Skeletal muscle tissue (tissue), 4 donors: ENCODE data around the gene ANKRD2. TPM values are rescaled to one million over a fixed set of nuclear protein-coding genes. Genes with fewer than 3 reads are reported as not detected.

ENCODE experiments used
- H3K27ac ChIP-seq: one replicate; pipeline ENCODE4 v1.7.0; 2013; ENCODE audit warnings: mild to moderate bottlenecking, low read depth, low read length, inconsistent platforms
- H3K27me3 ChIP-seq, 3 donors: one replicate each; pipeline ENCODE4 v1.7.0; 2013; ENCODE audit warnings: low read length in 3 of 3; ENCODE audit not compliant: control insufficient read depth in 3 of 3, insufficient read depth in 3 of 3
- H3K36me3 ChIP-seq, 3 donors: one replicate each; pipeline ENCODE4 v1.7.0; 2013; ENCODE audit warnings: low read length in 3 of 3; ENCODE audit not compliant: control insufficient read depth in 3 of 3, insufficient read depth in 3 of 3
- H3K4me1 ChIP-seq, 3 donors: one replicate each; pipeline ENCODE4 v1.7.0; 2013; ENCODE audit warnings: low read length in 3 of 3, mild to moderate bottlenecking in 3 of 3; ENCODE audit not compliant: control insufficient read depth in 3 of 3, insufficient read depth in 3 of 3
- H3K4me3 ChIP-seq, 3 donors: one replicate each; pipeline ENCODE4 v1.7.0; 2013; ENCODE audit warnings: low read length in 3 of 3
- H3K9ac ChIP-seq, 3 donors: one replicate each; pipeline ENCODE4 v1.7.0; 2013; ENCODE audit warnings: low read length in 3 of 3, mild to moderate bottlenecking in 3 of 3, moderate library complexity in 2 of 3, low read depth in 1 of 3
- H3K9me3 ChIP-seq, 3 donors: one replicate each; pipeline ENCODE4 v1.7.0; 2013; ENCODE audit warnings: low read length in 3 of 3; ENCODE audit not compliant: control insufficient read depth in 3 of 3
- total RNA-seq: library from RNA; depleted of rRNA; stranded (reverse); fragments of >200 nt; gene quantifications from one replicate; pipeline ENCODE4 v1.2.3, GENCODE V29; 2014
- donor health status: Osteomylitis.

Gene ANKRD2
- total RNA-seq, 1 donor from 2014 or later: 8.9 TPM

GRCh38 chr10:97534746-97535367, 37.7 kb upstream of the ANKRD2 start:
- no peak overlapping the region for H3K4me3 ChIP-seq
- peaks cover 8 to 33% (median 19%) of the 10 kb centered on the region in 3 donors for H3K4me1 ChIP-seq
- H3K9me3 ChIP-seq: no peaks in the 10 kb centered on the region
- no peak overlapping the region for H3K27ac ChIP-seq
- no peak overlapping the region for H3K9ac ChIP-seq
- no peaks in the 10 kb centered on the region for H3K36me3 ChIP-seq
- H3K27me3 ChIP-seq: no peaks in the 10 kb centered on the region

- H3K9me3 ChIP-seq: no peaks in the 10 kb centered on the region
- no peaks in the 10 kb centered on the region for H3K27me3 ChIP-seq
- no peak overlapping the region for H3K27ac ChIP-seq
- no peak overlapping the region for H3K9ac ChIP-seq
- H3K4me3 ChIP-seq: no peak overlapping the region
- no peaks in the 10 kb centered on the region for H3K36me3 ChIP-seq
- peaks cover 24 to 56% (median 36%) of the 10 kb centered on the region in 3 donors for H3K4me1 ChIP-seq
These were observed 35.3 kb upstream of the ANKRD2 start for GRCh38 chr10:97537186-97537869.

GRCh38 chr10:97538411-97538810, 34.2 kb upstream of the ANKRD2 start:
- Histone ChIP-seq H3K4me3 (no peak overlapping the region), H3K9me3 (no peaks in the 10 kb centered on the region), H3K4me1 (peaks cover 31 to 58% (median 39%) of the 10 kb centered on the region in 3 donors), H3K27ac (no peak overlapping the region), H3K27me3 (no peaks in the 10 kb centered on the region), H3K9ac (no peak overlapping the region), H3K36me3 (no peaks in the 10 kb centered on the region)

GRCh38 chr10:97538839-97539238, 33.7 kb upstream of the ANKRD2 start:
- Histone ChIP-seq H3K9ac (no peak overlapping the region), H3K9me3 (no peaks in the 10 kb centered on the region), H3K27me3 (no peaks in the 10 kb centered on the region), H3K27ac (no peak overlapping the region), H3K4me3 (no peak overlapping the region), H3K36me3 (no peaks in the 10 kb centered on the region), H3K4me1 (peaks cover 34 to 62% (median 43%) of the 10 kb centered on the region in 3 donors)

GRCh38 chr10:97539523-97540200, 32.9 kb upstream of the ANKRD2 start:
- Histone ChIP-seq H3K9me3 (no peaks in the 10 kb centered on the region), H3K36me3 (no peaks in the 10 kb centered on the region), H3K4me1 (peaks cover 31 to 54% (median 41%) of the 10 kb centered on the region in 3 donors), H3K9ac (no peak overlapping the region), H3K4me3 (no peak overlapping the region), H3K27ac (peak overlapping the region; percentile 89), H3K27me3 (no peaks in the 10 kb centered on the region)

- Histone ChIP-seq H3K27ac (peak overlapping the region; percentile 89), H3K27me3 (no peaks in the 10 kb centered on the region), H3K9ac (no peak overlapping the region), H3K4me1 (peaks cover 31 to 49% (median 41%) of the 10 kb centered on the region in 3 donors), H3K9me3 (no peaks in the 10 kb centered on the region), H3K36me3 (no peaks in the 10 kb centered on the region), H3K4me3 (no peak overlapping the region)
These were observed 31.7 kb upstream of the ANKRD2 start for GRCh38 chr10:97540669-97541500.

GRCh38 chr10:97542169-97543024, 30.2 kb upstream of the ANKRD2 start:
- H3K9ac ChIP-seq: peak overlapping the region; percentile 9 to 66 (median 35)
- peak overlapping the region; percentile 89 for H3K27ac ChIP-seq
- H3K4me3 ChIP-seq: no peak overlapping the region
- no peaks in the 10 kb centered on the region for H3K27me3 ChIP-seq
- no peaks in the 10 kb centered on the region for H3K36me3 ChIP-seq
- no peaks in the 10 kb centered on the region for H3K9me3 ChIP-seq
- H3K4me1 ChIP-seq: peaks cover 41 to 64% (median 50%) of the 10 kb centered on the region in 3 donors

- H3K9me3 ChIP-seq: no peaks in the 10 kb centered on the region
- no peaks in the 10 kb centered on the region for H3K27me3 ChIP-seq
- peak overlapping the region; percentile 89 for H3K27ac ChIP-seq
- H3K36me3 ChIP-seq: no peaks in the 10 kb centered on the region
- H3K4me1 ChIP-seq: peaks cover 44 to 71% (median 56%) of the 10 kb centered on the region in 3 donors
- peak overlapping the region in 2 of 3 donors; percentile 9 to 66 for H3K9ac ChIP-seq
- H3K4me3 ChIP-seq: peak overlapping the region in 2 of 3 donors; percentile 17 to 29
These were observed 29.5 kb upstream of the ANKRD2 start for GRCh38 chr10:97543025-97543546.
